Right lobe of liver (tissue), 6 donors: ENCODE measurements around the gene BROX. TPM values are rescaled to one million over a fixed set of nuclear protein-coding genes. Genes with fewer than 3 reads are reported as not detected.
A peak's percentile ranks its signal among the peaks of the same experiment; 100 is the strongest.

ENCODE experiments used
- ATAC-seq, 4 donors: fragments of 200-7000 bp; cut with Tn5 transposase; one replicate each; pipeline ENCODE4 v1.9.1; 2020; ENCODE audit warnings: mild to moderate bottlenecking in 4 of 4, moderate library complexity in 4 of 4
- DNase-seq, 3 donors: peaks; one replicate each; pipeline ENCODE4 v3.0.0-alpha.2; 2020
- H3K27ac ChIP-seq, 3 donors: fragments of 200-600 bp; one replicate each; pipeline ENCODE4 v1.8.0; 2022
- H3K27me3 ChIP-seq, 2 donors: fragments of 200-600 bp; one replicate each; pipeline ENCODE4 v1.8.0; 2022
- H3K36me3 ChIP-seq, 4 donors: fragments of 200-600 bp; sonication (generic) in 1 of 4; one replicate each; pipeline versions ENCODE4 v1.5.1 to v1.8.0; 2017 to 2022; ENCODE audit warnings: control low read depth in 1 of 4
- H3K4me1 ChIP-seq, 4 donors: fragments of 200-600 bp; sonication (generic) in 1 of 4; one replicate each; pipeline versions ENCODE4 v1.5.1 to v1.8.0; 2017 to 2022; ENCODE audit warnings: control low read depth in 1 of 4
- H3K4me3 ChIP-seq, 3 donors: fragments of 200-600 bp; one replicate each; pipeline ENCODE4 v1.8.0; 2022
- H3K9me3 ChIP-seq, 4 donors: fragments of 200-600 bp; sonication (generic) in 1 of 4; one replicate each; pipeline versions ENCODE4 v1.5.1 to v1.8.0; 2017 to 2022; ENCODE audit warnings: control low read depth in 1 of 4
- CTCF ChIP-seq, 4 donors: fragments of 200-600 bp in 3 of 4; fragments of 450-650 bp in 1 of 4; IDR thresholded peaks; one replicate each; pipeline versions ENCODE4 v1.5.1 to v1.8.0; 2016 to 2022; ENCODE audit warnings: antibody characterized with exemption in 4 of 4, mild to moderate bottlenecking in 2 of 4
- POLR2A ChIP-seq: fragments of 450-650 bp; IDR thresholded peaks from one replicate; pipeline ENCODE4 v1.6.1; 2017; ENCODE audit warnings: antibody characterized with exemption, mild to moderate bottlenecking
- WGBS: methylation state at CpG from one replicate; pipeline ENCODE4 v1.1.6; 2018; ENCODE audit warnings: low coverage, low lambda C conversion rate; ENCODE audit not compliant: insufficient coverage; ENCODE audit errors: missing lambda C conversion rate; 5-methylcytosine and 5-hydroxymethylcytosine counted together
- intact Hi-C, 2 donors: fragments of 100-400 bp; cut with DNase I; formaldehyde crosslinking; loops; one replicate each; pipeline versions ENCODE4 v1.11.2 to v1.14.1; 2022
- total RNA-seq, 6 experiments: library from RNA; depleted of rRNA in 2 of 6; stranded (reverse); fragments of >200 nt in 2 of 6; fragmentation: NEBNext Ultra II Directional in 3 of 6; extraction: Animal tissue kit (Norgen Biotek cat#: 25700) in 3 of 6; gene quantifications; one replicate each; pipeline versions ENCODE4 v1.1.0 to v1.2.4, GENCODE V29; 2016 to 2023
- donor health status: DM: no; HTN: yes; CAD: no.
- donor health status: DM: no; HTN: no; CAD: no.
- donor health status: DM: no; HTN: no; CAD: no.
- donor health status: DM: no; HTN: yes; CAD: no.
- donor health status: DM: no; HTN: yes; CAD: no.

The BROX gene
- total RNA-seq, 6 experiments from 2014 or later: 13.3 to 24.3 (median 20.2) TPM

GRCh38 chr1:222749927-222750326 lies 37.6 kb downstream of the BROX start:
- TF ChIP-seq CTCF (IDR thresholded peaks at IDR 0.05): no peak
- TF ChIP-seq POLR2A: no peak
- Histone ChIP-seq H3K4me1 (no peaks in the 10 kb centered on the region), H3K27me3 (no peaks in the 10 kb centered on the region), H3K36me3 (no peaks in the 10 kb centered on the region), H3K27ac (no peak overlapping the region), H3K9me3 (no peaks in the 10 kb centered on the region), H3K4me3 (no peak overlapping the region)
- DNase-seq (no peak), ATAC-seq (no peak)
- intact Hi-C loops: no loop called here

- no peak for DNase-seq
- Histone ChIP-seq H3K27ac (no peak overlapping the region), H3K4me1 (no peaks in the 10 kb centered on the region), H3K9me3 (no peaks in the 10 kb centered on the region), H3K4me3 (no peak overlapping the region), H3K27me3 (no peaks in the 10 kb centered on the region), H3K36me3 (no peaks in the 10 kb centered on the region)
- 72% methylated on average over 1 of the region's 1 CpG for WGBS
- intact Hi-C loops: no loop called here
- TF ChIP-seq CTCF (IDR thresholded peaks at IDR 0.05) (no peak), POLR2A (no peak)
- no peak for ATAC-seq
These were observed 38.3 kb downstream of the BROX start for GRCh38 chr1:222750651-222751050.

GRCh38 chr1:222751255-222751654 lies 38.9 kb downstream of the BROX start:
- Histone ChIP-seq H3K27me3 (no peaks in the 10 kb centered on the region), H3K9me3 (no peaks in the 10 kb centered on the region), H3K36me3 (no peaks in the 10 kb centered on the region), H3K4me3 (no peak overlapping the region), H3K4me1 (no peaks in the 10 kb centered on the region), H3K27ac (no peak overlapping the region)
- 70% methylated on average over 3 of the region's 3 CpGs for WGBS
- TF ChIP-seq CTCF (IDR thresholded peaks at IDR 0.05) (no peak), POLR2A (no peak)
- intact Hi-C loops: no loop called here
- no peak for ATAC-seq
- DNase-seq: no peak

GRCh38 chr1:222754366-222755139 lies 42.2 kb downstream of the BROX start:
- TF ChIP-seq CTCF (IDR thresholded peaks at IDR 0.05): no peak
- no peak for TF ChIP-seq POLR2A
- DNase-seq (peak in 1 of 3 donors; percentile 53), ATAC-seq (peak in 3 of 4 donors; percentile 28 to 50 (median 28))
- 76% methylated on average over 7 of the region's 10 CpGs for WGBS
- no peak overlapping the region for H3K27ac ChIP-seq
- H3K9me3 ChIP-seq: no peaks in the 10 kb centered on the region
- no peak overlapping the region for H3K4me3 ChIP-seq
- H3K4me1 ChIP-seq: no peaks in the 10 kb centered on the region
- intact Hi-C loops: no loop called here
- H3K36me3 ChIP-seq: no peaks in the 10 kb centered on the region
- no peaks in the 10 kb centered on the region for H3K27me3 ChIP-seq
